Smooth muscle cell (in vitro differentiated cells): Measurements from ENCODE around the gene GRID1. TPM values are rescaled to one million over a fixed set of nuclear protein-coding genes. Genes with fewer than 3 reads are reported as not detected.
"Not testable (repeated sequence)": the region's sequence is repeated elsewhere in the genome, so short reads cannot be mapped to it uniquely, and the experiment has no call there.

Experiments used
- DNase-seq: peaks from one replicate; lab custom pipeline; 2025; ENCODE audit not compliant: unreplicated experiment; lab: John Stamatoyannopoulos, UW
- H2AFZ ChIP-seq: fragments of 200-600 bp; sonication (generic); 2 replicates; pipeline ENCODE4 v1.6.0; 2016; ENCODE audit warnings: antibody characterized with exemption, low read depth, mild to moderate bottlenecking
- H3F3A ChIP-seq: fragments of 200-600 bp; sonication (generic); 2 replicates; pipeline ENCODE4 v1.6.0; 2017; ENCODE audit warnings: antibody characterized with exemption, low read depth
- H3K27ac ChIP-seq: fragments of 200-600 bp; sonication (generic); 2 replicates; pipeline ENCODE4 v1.5.1; 2016; ENCODE audit warnings: low read depth, mild to moderate bottlenecking
- H3K27me3 ChIP-seq: fragments of 200-600 bp; sonication (generic); 2 replicates; pipeline ENCODE4 v1.6.1; 2016; ENCODE audit warnings: low read depth, mild to moderate bottlenecking
- H3K36me3 ChIP-seq: fragments of 200-600 bp; sonication (generic); 2 replicates; pipeline ENCODE4 v1.5.1; 2016; ENCODE audit warnings: low read depth
- H3K4me1 ChIP-seq: fragments of 200-600 bp; sonication (generic); 2 replicates; pipeline ENCODE4 v1.5.1; 2016; ENCODE audit warnings: low read depth
- H3K4me2 ChIP-seq: fragments of 200-600 bp; sonication (generic); 2 replicates; pipeline ENCODE4 v1.6.0; 2016; ENCODE audit warnings: mild to moderate bottlenecking
- H3K4me3 ChIP-seq: fragments of 200-600 bp; sonication (generic); 2 replicates; pipeline ENCODE4 v1.5.1; 2016; ENCODE audit warnings: mild to moderate bottlenecking
- H3K79me2 ChIP-seq: fragments of 200-600 bp; sonication (generic); 2 replicates; pipeline ENCODE4 v1.6.0; 2016; ENCODE audit warnings: low read depth, mild to moderate bottlenecking
- H3K9ac ChIP-seq: fragments of 200-600 bp; sonication (generic); 2 replicates; pipeline ENCODE4 v1.6.0; 2016; ENCODE audit warnings: low read depth
- H3K9me3 ChIP-seq: fragments of 200-600 bp; sonication (generic); replicated peaks from 2 replicates; pipeline ENCODE4 v1.5.1; 2016; ENCODE audit warnings: low read depth
- H4K20me1 ChIP-seq: fragments of 200-600 bp; sonication (generic); 2 replicates; pipeline ENCODE4 v1.6.0; 2016; ENCODE audit warnings: low read depth
- CTCF ChIP-seq: fragments of 200-600 bp; sonication (generic); IDR thresholded peaks from 2 replicates; pipeline ENCODE4 v1.5.1; 2017; ENCODE audit warnings: borderline replicate concordance, mild to moderate bottlenecking, antibody characterized with exemption; ENCODE audit not compliant: insufficient read depth, poor library complexity, severe bottlenecking
- WGBS: methylation state at CpG from one replicate; pipeline ENCODE4 v1.1.7; 2016; ENCODE audit warnings: low lambda C conversion rate; 5-methylcytosine and 5-hydroxymethylcytosine counted together
- polyA plus RNA-seq: library from polyadenylated mRNA; unstranded; fragments of >200 nt; fragmentation: Nextera tagmentation; extraction: Ambion mirVana; gene quantifications from 2 replicates; pipeline ENCODE4 v1.2.1, GENCODE V29; 2016
- total RNA-seq: library from RNA; depleted of rRNA; stranded (reverse); fragments of >200 nt; gene quantifications from 2 replicates; pipeline ENCODE4 v1.2.3, GENCODE V29; 2014

Gene GRID1
- total and polyA plus RNA-seq, 2 experiments from 2014 or later, result 4.4 to 7.4 TPM

DNA sequence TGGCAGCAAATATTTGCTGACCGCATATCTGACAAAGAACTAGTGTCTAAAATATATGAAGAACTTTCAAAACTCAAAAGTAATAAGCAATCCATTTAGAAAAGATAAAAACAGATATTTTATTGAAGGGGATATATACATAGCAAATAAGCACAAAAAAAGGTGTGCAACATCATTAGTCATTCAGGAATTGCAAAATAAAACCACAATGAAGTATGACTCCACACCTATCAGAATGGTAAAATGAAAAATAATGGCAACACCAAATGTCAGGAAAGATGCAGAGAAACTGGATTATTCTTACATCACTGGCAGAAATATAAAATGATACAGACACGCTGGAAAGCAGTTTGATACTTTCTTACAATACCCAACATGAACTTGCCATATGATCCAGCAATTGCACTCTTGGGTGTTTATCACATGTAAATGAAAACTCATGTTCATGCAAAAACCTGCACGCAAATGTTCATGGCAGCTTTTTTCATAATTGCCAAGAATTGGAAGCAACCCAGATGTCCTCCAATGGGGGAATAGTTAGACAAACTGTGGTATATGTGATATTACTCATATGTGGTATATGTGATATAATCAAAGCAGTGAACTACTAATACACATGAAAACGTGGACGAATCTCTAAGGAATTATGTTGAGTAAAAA lies 645.5 kb downstream of the GRID1 start:
- TF ChIP-seq CTCF, result no peak

GRCh38 chr10:85719408-85719807 lies 647.2 kb downstream of the GRID1 start:
- Histone ChIP-seq H3K9ac (no peak overlapping the region), H3K79me2 (no peaks in the 10 kb centered on the region), H3K27me3 (no peaks in the 10 kb centered on the region), H3K9me3 (no peaks in the 10 kb centered on the region), H2AFZ (no peak overlapping the region), H4K20me1 (no peaks in the 10 kb centered on the region), H3K4me1 (no peaks in the 10 kb centered on the region), H3K27ac (no peak overlapping the region), H3K4me2 (no peak overlapping the region), H3F3A (no peaks in the 10 kb centered on the region), H3K36me3 (no peaks in the 10 kb centered on the region), H3K4me3 (no peak overlapping the region)
- DNase-seq, result no peak
- no peak for TF ChIP-seq CTCF
- 91% methylated on average over 3 of the region's 3 CpGs for WGBS

More for the DNA sequence above, 645.5 kb downstream of the GRID1 start:
- Histone ChIP-seq H3K79me2 (no peaks in the 10 kb centered on the region), H2AFZ (no peak overlapping the region), H3K4me2 (no peak overlapping the region), H4K20me1 (no peaks in the 10 kb centered on the region), H3K27ac (no peak overlapping the region), H3K27me3 (no peaks in the 10 kb centered on the region), H3K9ac (no peak overlapping the region), H3K9me3 (no peaks in the 10 kb centered on the region), H3K36me3 (no peaks in the 10 kb centered on the region), H3K4me1 (no peaks in the 10 kb centered on the region), H3K4me3 (no peak overlapping the region), H3F3A (no peaks in the 10 kb centered on the region)
- WGBS, result 79% methylated on average over 5 of the region's 5 CpGs
- no peak for DNase-seq

DNA sequence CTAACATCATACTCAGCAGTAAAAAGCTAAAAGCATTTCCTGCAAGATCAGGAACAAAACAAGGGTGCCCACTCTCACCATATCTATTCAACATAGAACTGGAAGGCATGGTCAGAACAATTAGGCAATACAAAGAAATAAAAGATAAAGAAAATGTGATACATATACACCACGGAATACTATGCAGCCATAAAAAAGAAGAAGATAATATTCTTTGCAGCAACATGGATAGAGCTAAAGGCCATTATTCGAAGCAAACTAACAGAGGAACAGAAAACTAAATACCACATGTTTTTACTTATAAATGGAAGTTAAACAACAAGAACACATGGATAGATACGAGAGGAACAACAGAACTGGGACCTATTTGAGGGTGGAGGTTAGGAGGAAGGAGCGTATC lies 652.7 kb downstream of the GRID1 start:
- no peak for DNase-seq
- TF ChIP-seq CTCF, result no peak
- H3K27me3 ChIP-seq, result no peaks in the 10 kb centered on the region
- H3K27ac ChIP-seq, result no peak overlapping the region
- H4K20me1 ChIP-seq, result no peaks in the 10 kb centered on the region
- H3K79me2 ChIP-seq, result no peaks in the 10 kb centered on the region
- WGBS, result 88% methylated on average over 4 of the region's 4 CpGs
- H2AFZ ChIP-seq, result no peak overlapping the region
- no peak overlapping the region for H3K9ac ChIP-seq
- no peak overlapping the region for H3K4me2 ChIP-seq
- peaks cover 4% of the 10 kb centered on the region for H3K36me3 ChIP-seq
- H3K4me1 ChIP-seq, result no peaks in the 10 kb centered on the region
- H3F3A ChIP-seq, result no peaks in the 10 kb centered on the region
- no peak overlapping the region for H3K4me3 ChIP-seq
- no peaks in the 10 kb centered on the region for H3K9me3 ChIP-seq

GRCh38 chr10:85702768-85703167 lies 663.8 kb downstream of the GRID1 start:
- H3K4me2 ChIP-seq, result no peak overlapping the region
- H3K9ac ChIP-seq, result no peak overlapping the region
- no peaks in the 10 kb centered on the region for H3K79me2 ChIP-seq
- WGBS, result 95% methylated on average over 2 of the region's 2 CpGs
- H3F3A ChIP-seq, result no peaks in the 10 kb centered on the region
- H2AFZ ChIP-seq, result no peak overlapping the region
- no peak for TF ChIP-seq CTCF
- no peaks in the 10 kb centered on the region for H3K9me3 ChIP-seq
- no peaks in the 10 kb centered on the region for H3K27me3 ChIP-seq
- H4K20me1 ChIP-seq, result no peaks in the 10 kb centered on the region
- H3K27ac ChIP-seq, result no peak overlapping the region
- H3K36me3 ChIP-seq, result no peaks in the 10 kb centered on the region
- no peak overlapping the region for H3K4me3 ChIP-seq
- DNase-seq, result no peak
- no peaks in the 10 kb centered on the region for H3K4me1 ChIP-seq

- H3K4me1 ChIP-seq, H3K4me2 ChIP-seq, H2AFZ ChIP-seq, H3K9ac ChIP-seq, H3K27ac ChIP-seq, H3K9me3 ChIP-seq, H3F3A ChIP-seq, H3K36me3 ChIP-seq, H3K27me3 ChIP-seq, H3K4me3 ChIP-seq, DNase-seq, H4K20me1 ChIP-seq, H3K79me2 ChIP-seq: not testable (repeated sequence)
- 95% methylated on average over 4 of the region's 4 CpGs for WGBS
Measured at GRCh38 chr10:85699066-85699465, 667.5 kb downstream of the GRID1 start.
